Psoas muscle (tissue), 8 donors: Measurements from ENCODE around the gene NEK6. TPM values are rescaled to one million over a fixed set of nuclear protein-coding genes. Genes with fewer than 3 reads are reported as not detected.

Experiments used
- ATAC-seq, 4 donors: fragments of 200-7000 bp; cut with Tn5 transposase; one replicate each; pipeline ENCODE4 v1.9.1; 2020; ENCODE audit warnings: moderate library complexity in 3 of 4, mild to moderate bottlenecking in 2 of 4
- DNase-seq, 2 donors: peaks; one replicate each; pipeline ENCODE4 v3.0.0-alpha.2; 2020
- H3K27ac ChIP-seq: fragments of 200-600 bp; one replicate; pipeline ENCODE4 v1.8.0; 2022
- H3K27me3 ChIP-seq, 3 donors: fragments of 200-600 bp in 1 of 3; one replicate each; pipeline versions ENCODE4 v1.6.1 to v1.8.0; 2013 to 2022; ENCODE audit warnings: low read length in 2 of 3, mild to moderate bottlenecking in 2 of 3, moderate library complexity in 1 of 3; ENCODE audit not compliant: insufficient read depth in 3 of 3
- H3K36me3 ChIP-seq, 2 donors: fragments of 200-600 bp in 1 of 2; one replicate each; pipeline versions ENCODE4 v1.6.1 to v1.8.0; 2013 to 2022; ENCODE audit warnings: low read depth in 1 of 2, mild to moderate bottlenecking in 1 of 2, moderate library complexity in 1 of 2; ENCODE audit not compliant: insufficient read depth in 1 of 2
- H3K4me1 ChIP-seq: fragments of 200-600 bp; one replicate; pipeline ENCODE4 v1.8.0; 2022
- H3K4me3 ChIP-seq: fragments of 200-600 bp; one replicate; pipeline ENCODE4 v1.8.0; 2022; ENCODE audit warnings: mild to moderate bottlenecking
- H3K9me3 ChIP-seq: fragments of 200-600 bp; one replicate; pipeline ENCODE4 v1.8.0; 2022
- WGBS, 3 donors: extraction: QIAGEN DNeasy Blood & Tissue Kit; methylation state at CpG; one replicate each; pipeline versions ENCODE4 v1.1.6 to v1.1.7; 2013; 5-methylcytosine and 5-hydroxymethylcytosine counted together
- intact Hi-C, 2 donors: fragments of 100-400 bp; cut with DNase I; formaldehyde crosslinking; loops; one replicate each; pipeline versions ENCODE4 v1.11.0 to v1.14.2; 2022
- polyA plus RNA-seq, 3 donors: library from polyadenylated mRNA; stranded (reverse); fragments of 200-250 nt; gene quantifications; one replicate each; pipeline ENCODE4 v1.2.3, GENCODE V29; 2013
- total RNA-seq, 4 donors: library from RNA; stranded (reverse); fragmentation: NEBNext Ultra II Directional in 2 of 4; extraction: Animal tissue kit (Norgen Biotek cat#: 25700) in 2 of 4; gene quantifications; one replicate each; pipeline versions ENCODE4 v1.2.1 to v1.2.4, GENCODE V29; 2021 to 2023
- TF ChIP-seq, protein P1 (sequence below): fragments of 200-600 bp; IDR thresholded peaks from one replicate; pipeline ENCODE4 v1.8.0; 2022; ENCODE audit warnings: antibody characterized with exemption
- donor health status: healthy with polysubstance abuse.
- donor health status: DM: no; HTN: no; CAD: no; lungs with moderate emphysema.
- donor health status: Bipolar disorder and iron deficiency.
- donor health status: healthy.
- donor health status: DM: yes; HTN: yes; CAD: no.
- donor health status: DM: no; HTN: no; CAD: no.
- donor health status: DM: no; HTN: no; CAD: no.
- donor health status: DM: yes; HTN: yes; CAD: no.

NEK6 gene
- total and polyA plus RNA-seq, 7 donors, result 2.0 to 16.0 (median 5.3) TPM

DNA sequence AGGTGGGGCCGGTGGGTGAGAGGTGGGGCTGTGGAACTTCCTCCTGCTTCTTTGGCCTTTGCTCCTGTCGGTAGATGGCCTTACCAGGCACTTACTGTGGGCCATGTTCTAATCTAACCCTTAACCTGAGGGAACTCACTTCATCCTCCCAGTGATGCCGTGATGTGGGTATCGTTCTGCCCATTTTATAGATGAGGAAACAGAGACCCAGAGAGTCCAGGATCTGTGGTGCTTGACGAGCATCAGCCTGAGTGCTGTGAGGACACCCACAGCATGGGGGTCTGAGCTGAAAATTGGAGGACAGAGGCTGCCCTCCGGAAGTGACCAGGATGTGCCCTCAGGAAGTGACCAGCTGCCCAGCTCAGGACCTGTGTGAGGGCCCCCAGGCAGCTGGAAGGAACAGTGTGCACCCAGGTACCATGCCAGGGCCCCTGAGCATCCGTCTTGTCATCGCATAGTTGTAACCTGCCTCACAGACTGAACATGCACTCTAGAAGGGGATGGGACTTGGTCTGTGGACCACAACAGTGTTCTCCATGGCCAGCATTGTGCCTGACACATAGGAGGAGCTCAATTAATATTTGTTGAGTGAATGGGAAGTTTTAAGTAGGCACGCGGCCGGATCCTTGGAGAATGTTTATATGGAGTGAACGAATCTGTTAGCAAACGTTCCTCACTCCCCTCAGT, 8.5 kb downstream of the NEK6 start:
- 83 to 87% (median 86%) methylated on average over 13 of the region's 13 CpGs for WGBS, 3 donors
- no peak for ATAC-seq
- H3K9me3 ChIP-seq, result no peaks in the 10 kb centered on the region
- H3K4me1 ChIP-seq, result peaks cover 33% of the 10 kb centered on the region
- no peak overlapping the region for H3K4me3 ChIP-seq
- intact Hi-C loops, result no loop called here
- no peak for DNase-seq
- H3K27me3 ChIP-seq, result no peaks in the 10 kb centered on the region
- H3K36me3 ChIP-seq, result no peaks in the 10 kb centered on the region
- H3K27ac ChIP-seq, result no peak overlapping the region
- TF ChIP-seq, protein P1, sequence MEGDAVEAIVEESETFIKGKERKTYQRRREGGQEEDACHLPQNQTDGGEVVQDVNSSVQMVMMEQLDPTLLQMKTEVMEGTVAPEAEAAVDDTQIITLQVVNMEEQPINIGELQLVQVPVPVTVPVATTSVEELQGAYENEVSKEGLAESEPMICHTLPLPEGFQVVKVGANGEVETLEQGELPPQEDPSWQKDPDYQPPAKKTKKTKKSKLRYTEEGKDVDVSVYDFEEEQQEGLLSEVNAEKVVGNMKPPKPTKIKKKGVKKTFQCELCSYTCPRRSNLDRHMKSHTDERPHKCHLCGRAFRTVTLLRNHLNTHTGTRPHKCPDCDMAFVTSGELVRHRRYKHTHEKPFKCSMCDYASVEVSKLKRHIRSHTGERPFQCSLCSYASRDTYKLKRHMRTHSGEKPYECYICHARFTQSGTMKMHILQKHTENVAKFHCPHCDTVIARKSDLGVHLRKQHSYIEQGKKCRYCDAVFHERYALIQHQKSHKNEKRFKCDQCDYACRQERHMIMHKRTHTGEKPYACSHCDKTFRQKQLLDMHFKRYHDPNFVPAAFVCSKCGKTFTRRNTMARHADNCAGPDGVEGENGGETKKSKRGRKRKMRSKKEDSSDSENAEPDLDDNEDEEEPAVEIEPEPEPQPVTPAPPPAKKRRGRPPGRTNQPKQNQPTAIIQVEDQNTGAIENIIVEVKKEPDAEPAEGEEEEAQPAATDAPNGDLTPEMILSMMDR, result no peak

DNA sequence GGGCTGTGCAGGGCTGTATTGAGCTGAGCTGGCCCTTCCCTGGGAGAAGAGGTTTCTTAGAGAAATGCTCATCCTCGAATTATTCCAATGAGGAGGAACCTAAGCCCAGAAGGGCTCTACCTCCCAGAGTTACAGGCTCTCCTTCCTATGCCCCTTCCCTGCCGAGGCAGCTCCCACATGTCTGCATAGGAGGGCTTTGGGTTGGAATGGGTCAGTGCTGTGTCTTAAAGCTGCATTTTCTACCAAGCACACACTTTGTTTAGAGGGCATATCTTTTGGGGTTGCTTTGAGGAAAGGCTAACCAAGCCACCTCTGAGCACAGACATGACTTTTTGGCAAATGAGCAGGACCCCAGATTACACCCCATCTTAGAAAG, 9.1 kb downstream of the NEK6 start:
- 51 to 59% (median 55%) methylated on average over 2 of the region's 2 CpGs for WGBS, 3 donors
- no peaks in the 10 kb centered on the region for H3K9me3 ChIP-seq

DNA sequence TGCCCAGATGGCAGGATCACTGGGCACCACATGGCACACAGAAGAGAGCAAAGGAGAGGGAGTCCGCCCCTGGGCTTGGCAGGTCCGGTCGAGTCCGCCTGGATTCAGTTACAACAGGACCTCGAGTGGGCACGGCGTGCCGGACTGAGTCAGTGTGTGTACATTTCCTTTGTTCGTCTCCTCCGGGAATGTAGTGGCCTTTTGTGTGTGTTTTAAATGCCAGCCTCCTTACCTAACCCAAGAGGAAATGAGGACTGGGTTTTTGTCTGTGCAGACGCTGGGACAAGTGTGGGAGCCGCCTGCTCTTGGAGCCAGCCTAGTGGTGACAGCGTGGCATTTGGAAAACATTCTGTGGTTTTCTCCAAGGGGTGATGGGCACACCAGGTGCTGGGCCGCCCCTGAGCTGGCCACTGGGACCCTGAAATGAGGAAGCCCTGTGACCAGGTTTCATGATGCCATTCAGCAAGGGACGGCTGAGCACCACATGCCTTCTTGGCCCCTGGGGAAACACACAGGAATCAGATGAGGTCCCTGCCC, 9.6 kb downstream of the NEK6 start:
- intact Hi-C loops, result no loop called here
- DNase-seq, result peak in 1 of 2 donors; percentile 58
- no peak overlapping the region for H3K27ac ChIP-seq
- no peaks in the 10 kb centered on the region for H3K27me3 ChIP-seq
- no peak overlapping the region for H3K4me3 ChIP-seq
- 20 to 33% (median 30%) methylated on average over 15 of the region's 15 CpGs for WGBS, 3 donors
- no peaks in the 10 kb centered on the region for H3K36me3 ChIP-seq
- peak; percentile 62 to 81 (median 64) for ATAC-seq
- peaks cover 38% of the 10 kb centered on the region for H3K4me1 ChIP-seq
- no peaks in the 10 kb centered on the region for H3K9me3 ChIP-seq
- TF ChIP-seq, protein P1, result no peak

More for the DNA sequence above, 9.1 kb downstream of the NEK6 start:
- H3K4me3 ChIP-seq, result no peak overlapping the region
- intact Hi-C loops, result no loop called here
- H3K36me3 ChIP-seq, result no peaks in the 10 kb centered on the region
- no peaks in the 10 kb centered on the region for H3K27me3 ChIP-seq
- ATAC-seq, result no peak
- H3K27ac ChIP-seq, result no peak overlapping the region
- H3K4me1 ChIP-seq, result peaks cover 34% of the 10 kb centered on the region
- DNase-seq, result no peak
- TF ChIP-seq, protein P1, result no peak

DNA sequence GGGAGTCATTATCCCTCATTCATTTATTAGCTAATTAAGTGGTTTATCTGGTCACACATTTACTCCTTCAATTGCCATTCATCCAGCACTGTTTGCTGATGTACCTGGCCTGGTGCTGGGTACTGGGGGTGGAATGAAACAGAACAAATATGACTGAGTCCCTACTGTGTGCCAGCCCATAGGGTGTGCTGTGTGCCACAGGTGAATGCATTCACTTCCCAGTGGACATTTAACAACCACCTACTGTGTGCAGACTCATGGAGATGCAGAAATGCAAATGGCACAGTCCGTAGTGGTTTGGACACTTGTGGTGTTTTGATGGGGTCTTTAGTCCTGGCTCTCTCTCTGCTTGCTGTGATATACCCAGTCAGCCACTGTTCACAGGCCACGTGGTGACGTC, 10.5 kb downstream of the NEK6 start:
- TF ChIP-seq, protein P1, result no peak
- Histone ChIP-seq H3K4me3 (no peak overlapping the region), H3K27ac (no peak overlapping the region), H3K4me1 (peaks cover 38% of the 10 kb centered on the region), H3K27me3 (no peaks in the 10 kb centered on the region), H3K9me3 (no peaks in the 10 kb centered on the region), H3K36me3 (no peaks in the 10 kb centered on the region)
- DNase-seq (no peak), ATAC-seq (no peak)
- WGBS, 3 donors, result 88 to 95% (median 94%) methylated on average over 3 of the region's 3 CpGs
- intact Hi-C loops, result no loop called here
